IPS DF 6.9 (cell line): ENCODE results near the gene REL.

Source experiments
- DNase-seq: peaks from one replicate; pipeline ENCODE4 v3.0.0-alpha.2; 2013; ENCODE audit warnings: low read depth, low spot score
- H3K27ac ChIP-seq: one replicate; pipeline ENCODE4 v1.5.1; 2013; ENCODE audit warnings: low read length, control low read depth
- H3K27me3 ChIP-seq: 2 replicates; pipeline ENCODE4 v1.6.1; 2013; ENCODE audit warnings: mild to moderate bottlenecking, low read length; ENCODE audit not compliant: control insufficient read depth, insufficient read depth
- H3K36me3 ChIP-seq: 2 replicates; pipeline ENCODE4 v1.6.1; 2013; ENCODE audit warnings: low read length; ENCODE audit not compliant: control insufficient read depth, insufficient read depth
- H3K4me1 ChIP-seq: 2 replicates; pipeline ENCODE4 v1.6.1; 2013; ENCODE audit warnings: low read length; ENCODE audit not compliant: control insufficient read depth, insufficient read depth
- H3K4me3 ChIP-seq: 2 replicates; pipeline ENCODE4 v1.5.1; 2013; ENCODE audit warnings: mild to moderate bottlenecking, low read length
- H3K9me3 ChIP-seq: 2 replicates; pipeline ENCODE4 v1.6.1; 2013; ENCODE audit warnings: low read length, inconsistent platforms; ENCODE audit not compliant: control insufficient read depth, insufficient read depth
- WGBS: extraction: QIAGEN DNeasy Blood & Tissue Kit; methylation state at CpG from one replicate; pipeline ENCODE4 v1.1.7; 2013; ENCODE audit warnings: mixed read lengths, missing lambda C conversion rate; ENCODE audit not compliant: insufficient read length, insufficient coverage; 5-methylcytosine and 5-hydroxymethylcytosine counted together

The REL gene

GRCh38 chr2:60881047-60881932 lies at the start of gene REL:
TSS of gene REL (plus strand) at chr2:60881574. CDS start at chr2:60881841, 267 bp downstream.
- H3K9me3 ChIP-seq = no peaks in the 10 kb centered on the region
- no CpG with 5 or more reads among the region's 90 CpGs for WGBS
- peak; percentile 63 for DNase-seq
- peaks cover 2% of the 10 kb centered on the region; the same call in 1 of the 2 replicates for H3K4me1 ChIP-seq
- peak within 1 kb of the TSS; percentile 45; the same call in 1 of the 2 replicates for H3K4me3 ChIP-seq
- H3K27me3 ChIP-seq = no peaks in the 10 kb centered on the region
- no peaks in the 10 kb centered on the region for H3K36me3 ChIP-seq
- no peak within 1 kb of the TSS for H3K27ac ChIP-seq

- Histone ChIP-seq H3K36me3 (no peaks in the 10 kb centered on the region), H3K9me3 (no peaks in the 10 kb centered on the region), H3K4me3 (no peak overlapping the region), H3K27ac (no peak overlapping the region), H3K4me1 (no peaks in the 10 kb centered on the region), H3K27me3 (peaks cover 11% of the 10 kb centered on the region; the same call in 1 of the 2 replicates)
- DNase-seq = no peak
Measured at GRCh38 chr2:60831921-60832320, 49.5 kb upstream of the REL start.

- Histone ChIP-seq H3K36me3 (no peaks in the 10 kb centered on the region), H3K4me1 (no peaks in the 10 kb centered on the region), H3K27ac (no peak overlapping the region), H3K9me3 (no peaks in the 10 kb centered on the region), H3K27me3 (peaks cover 11% of the 10 kb centered on the region; the same call in 1 of the 2 replicates), H3K4me3 (no peak overlapping the region)
- DNase-seq = no peak
- no CpG with 5 or more reads among the region's 2 CpGs for WGBS
Measured at GRCh38 chr2:60832621-60833020, 48.8 kb upstream of the REL start.

GRCh38 chr2:60834270-60834717 lies 47.1 kb upstream of the REL start:
- H3K27me3 ChIP-seq = peaks cover 13% of the 10 kb centered on the region; the same call in 1 of the 2 replicates
- no peak overlapping the region for H3K4me3 ChIP-seq
- WGBS = no CpG with 5 or more reads among the region's 2 CpGs
- no peak overlapping the region for H3K27ac ChIP-seq
- no peaks in the 10 kb centered on the region for H3K4me1 ChIP-seq
- no peaks in the 10 kb centered on the region for H3K9me3 ChIP-seq
- H3K36me3 ChIP-seq = no peaks in the 10 kb centered on the region
- no peak for DNase-seq

- Histone ChIP-seq H3K4me3 (no peak overlapping the region), H3K27me3 (peaks cover 20% of the 10 kb centered on the region; the same call in 1 of the 2 replicates), H3K4me1 (no peaks in the 10 kb centered on the region), H3K36me3 (no peaks in the 10 kb centered on the region), H3K9me3 (no peaks in the 10 kb centered on the region), H3K27ac (no peak overlapping the region)
- no peak for DNase-seq
- no CpG with 5 or more reads among the region's 3 CpGs for WGBS
Measured at GRCh38 chr2:60836491-60836890, 44.9 kb upstream of the REL start.

- Histone ChIP-seq H3K9me3 (no peaks in the 10 kb centered on the region), H3K4me1 (no peaks in the 10 kb centered on the region), H3K27ac (no peak overlapping the region), H3K27me3 (peaks cover 20% of the 10 kb centered on the region; the same call in 1 of the 2 replicates), H3K36me3 (no peaks in the 10 kb centered on the region), H3K4me3 (no peak overlapping the region)
- no CpG with 5 or more reads among the region's 1 CpG for WGBS
- no peak for DNase-seq
Measured at GRCh38 chr2:60837123-60837522, 44.3 kb upstream of the REL start.

GRCh38 chr2:60838481-60838880 lies 42.9 kb upstream of the REL start:
- Histone ChIP-seq H3K4me1 (no peaks in the 10 kb centered on the region), H3K36me3 (no peaks in the 10 kb centered on the region), H3K27ac (no peak overlapping the region), H3K4me3 (no peak overlapping the region), H3K27me3 (peaks cover 20% of the 10 kb centered on the region; the same call in 1 of the 2 replicates), H3K9me3 (no peaks in the 10 kb centered on the region)
- no CpG with 5 or more reads among the region's 3 CpGs for WGBS
- DNase-seq = no peak

GRCh38 chr2:60839126-60839813 lies 42.1 kb upstream of the REL start:
- H3K27me3 ChIP-seq = peaks cover 20% of the 10 kb centered on the region; the same call in 1 of the 2 replicates
- H3K9me3 ChIP-seq = no peaks in the 10 kb centered on the region
- no peak overlapping the region for H3K27ac ChIP-seq
- H3K4me3 ChIP-seq = no peak overlapping the region
- peak; percentile 9 for DNase-seq
- no peaks in the 10 kb centered on the region for H3K36me3 ChIP-seq
- H3K4me1 ChIP-seq = no peaks in the 10 kb centered on the region
- WGBS = no CpG with 5 or more reads among the region's 9 CpGs

- no CpG with 5 or more reads among the region's 7 CpGs for WGBS
- Histone ChIP-seq H3K36me3 (no peaks in the 10 kb centered on the region), H3K9me3 (no peaks in the 10 kb centered on the region), H3K4me1 (no peaks in the 10 kb centered on the region), H3K27ac (no peak overlapping the region), H3K27me3 (peaks cover 16% of the 10 kb centered on the region; the same call in 1 of the 2 replicates), H3K4me3 (no peak overlapping the region)
- DNase-seq = no peak
Measured at GRCh38 chr2:60840880-60841279, 40.5 kb upstream of the REL start.

GRCh38 chr2:60843006-60843405 lies 38.4 kb upstream of the REL start:
- peaks cover 7% of the 10 kb centered on the region; the same call in 1 of the 2 replicates for H3K27me3 ChIP-seq
- no peaks in the 10 kb centered on the region for H3K9me3 ChIP-seq
- H3K4me1 ChIP-seq = no peaks in the 10 kb centered on the region
- no peak overlapping the region for H3K27ac ChIP-seq
- no peaks in the 10 kb centered on the region for H3K36me3 ChIP-seq
- no CpG with 5 or more reads among the region's 6 CpGs for WGBS
- DNase-seq = no peak
- no peak overlapping the region for H3K4me3 ChIP-seq
